H1 (cell line): ENCODE measurements around the gene GRID1. TPM values are rescaled to one million over a fixed set of nuclear protein-coding genes. Genes with fewer than 3 reads are reported as not detected.
A peak's percentile ranks its signal among the peaks of the same experiment; 100 is the strongest.

Source experiments
- CTCF ChIA-PET: fragments of 300-600 bp; sonication (Branson Sonifier 250); formaldehyde crosslinking; loops from one replicate; lab custom pipeline; 2021; ENCODE audit not compliant: partially characterized antibody; lab: Charles Lee
- POLR2A ChIA-PET: fragments of 300-600 bp; sonication (Branson Sonifier 250); formaldehyde crosslinking; loops from one replicate; lab custom pipeline; 2021; ENCODE audit warnings: inconsistent platforms; ENCODE audit not compliant: partially characterized antibody; lab: Charles Lee
- DNase-seq, 2 experiments: peaks; one replicate each; pipeline versions ENCODE4 v3.0.0 to v3.0.0-alpha.2; 2010 to 2022; ENCODE audit warnings: low spot score in 2 of 2, low read depth in 1 of 2, mixed read lengths in 1 of 2
- FAIRE-seq: peaks from 2 replicates; lab custom pipeline; 2011; peaks lifted over from hg19 to GRCh38; lab: Jason Lieb, UNC
- H2AFZ ChIP-seq: 2 replicates; pipeline ENCODE4 v1.8.1; 2012; ENCODE audit warnings: low read length, inconsistent platforms
- H2AK5ac ChIP-seq: 2 replicates; pipeline ENCODE4 v1.6.1; 2013; ENCODE audit warnings: low read depth, low read length
- H2BK120ac ChIP-seq: replicated peaks from 2 replicates; pipeline ENCODE3; 2013; ENCODE audit warnings: low read depth, low read length, inconsistent platforms
- H2BK12ac ChIP-seq: 2 replicates; pipeline ENCODE4 v1.6.1; 2013; ENCODE audit warnings: low read depth, low read length
- H2BK15ac ChIP-seq: 2 replicates; pipeline ENCODE4 v1.6.1; 2013; ENCODE audit warnings: low read length
- H2BK20ac ChIP-seq: 2 replicates; pipeline ENCODE4 v1.6.1; 2013; ENCODE audit warnings: low read length
- H2BK5ac ChIP-seq: 2 replicates; pipeline ENCODE4 v1.6.1; 2013; ENCODE audit warnings: low read depth, low read length
- H3K14ac ChIP-seq: 2 replicates; pipeline ENCODE4 v1.6.1; 2013; ENCODE audit warnings: inconsistent platforms; ENCODE audit not compliant: insufficient read length
- H3K18ac ChIP-seq: 2 replicates; pipeline ENCODE4 v1.6.1; 2013; ENCODE audit warnings: low read length; ENCODE audit errors: extremely low read depth
- H3K23ac ChIP-seq: 2 replicates; pipeline ENCODE4 v1.6.1; 2013; ENCODE audit warnings: inconsistent platforms; ENCODE audit not compliant: insufficient read length
- H3K23me2 ChIP-seq: 2 replicates; pipeline ENCODE4 v1.6.1; 2013; ENCODE audit warnings: low read depth, low read length
- H3K27ac ChIP-seq: 2 replicates; pipeline ENCODE4 v1.6.1; 2011; ENCODE audit warnings: low read depth, low read length, inconsistent platforms
- H3K27me3 ChIP-seq, 4 experiments: replicated peaks in 1 of 4; 1 replicate in 1 of 4; 2 replicates in 3 of 4; pipeline versions ENCODE4 v1.6.1 to v1.8.1; 2011 to 2013; ENCODE audit warnings: low read length in 3 of 4, mild to moderate bottlenecking in 3 of 4, inconsistent platforms in 2 of 4, mixed read lengths in 2 of 4, moderate library complexity in 1 of 4; ENCODE audit not compliant: control insufficient read depth in 3 of 4, insufficient read depth in 3 of 4; ENCODE audit errors: extremely low read depth in 1 of 4
- H3K36me3 ChIP-seq, 4 experiments: 2 replicates each; pipeline versions ENCODE4 v1.6.1 to v1.8.1; 2011 to 2013; ENCODE audit warnings: mild to moderate bottlenecking in 4 of 4, low read length in 3 of 4, moderate library complexity in 2 of 4, control low read depth in 1 of 4, inconsistent platforms in 1 of 4; ENCODE audit not compliant: insufficient read depth in 4 of 4, control insufficient read depth in 2 of 4
- H3K4ac ChIP-seq: replicated peaks from 2 replicates; pipeline ENCODE3; 2013; ENCODE audit warnings: low read length, low read depth, mixed read lengths, inconsistent platforms; ENCODE audit not compliant: insufficient read length
- H3K4me1 ChIP-seq, 4 experiments: replicated peaks in 1 of 4; 1 replicate in 1 of 4; 2 replicates in 3 of 4; pipeline versions ENCODE4 v1.6.1 to v1.8.1; 2011 to 2013; ENCODE audit warnings: low read length in 3 of 4, inconsistent platforms in 2 of 4, mixed read lengths in 1 of 4; ENCODE audit not compliant: insufficient read depth in 4 of 4, control insufficient read depth in 3 of 4
- H3K4me2 ChIP-seq, 2 experiments: 2 replicates each; pipeline versions ENCODE4 v1.6.1 to v1.8.1; 2011 to 2013; ENCODE audit warnings: low read depth in 2 of 2, low read length in 2 of 2, control low read depth in 1 of 2, inconsistent platforms in 1 of 2, mild to moderate bottlenecking in 1 of 2; ENCODE audit not compliant: insufficient read depth in 1 of 2
- H3K4me3 ChIP-seq, 4 experiments: fragments of 200-600, 300-600 bp in 1 of 4; sonication (generic), shearing (Covaris generic), sonication (Bioruptor Twin) in 1 of 4; 2 replicates each; pipeline versions ENCODE4 v1.5.1 to v1.8.1; 2011 to 2016; ENCODE audit warnings: low read length in 4 of 4, low read depth in 3 of 4, control low read depth in 2 of 4, inconsistent platforms in 2 of 4, mild to moderate bottlenecking in 2 of 4, mixed read lengths in 1 of 4, moderate library complexity in 1 of 4; ENCODE audit not compliant: insufficient read depth in 2 of 4; ENCODE audit errors: extremely low read depth in 1 of 4
- H3K56ac ChIP-seq: replicated peaks from 2 replicates; pipeline ENCODE3; 2013; ENCODE audit warnings: low read depth, mild to moderate bottlenecking, mixed read lengths, low read length, inconsistent platforms; ENCODE audit not compliant: insufficient read length
- H3K79me1 ChIP-seq: 2 replicates; pipeline ENCODE4 v1.6.1; 2013; ENCODE audit warnings: low read depth, low read length, control low read depth
- H3K79me2 ChIP-seq, 2 experiments: 2 replicates each; pipeline versions ENCODE4 v1.6.1 to v1.8.1; 2012 to 2013; ENCODE audit warnings: low read length in 2 of 2, mild to moderate bottlenecking in 2 of 2, inconsistent platforms in 1 of 2; ENCODE audit not compliant: insufficient read depth in 2 of 2, control insufficient read depth in 1 of 2
- H3K9ac ChIP-seq, 4 experiments: replicated peaks in 1 of 4; 1 replicate in 1 of 4; 2 replicates in 3 of 4; pipeline versions ENCODE4 v1.6.1 to v1.8.1; 2011 to 2013; ENCODE audit warnings: low read depth in 3 of 4, low read length in 3 of 4, control low read depth in 2 of 4, mild to moderate bottlenecking in 2 of 4, moderate library complexity in 2 of 4, inconsistent platforms in 1 of 4; ENCODE audit errors: extremely low read depth in 1 of 4
- H3K9me3 ChIP-seq, 2 experiments: 2 replicates each; pipeline versions ENCODE4 v1.6.1 to v1.8.1; 2012 to 2013; ENCODE audit warnings: mild to moderate bottlenecking in 2 of 2, moderate library complexity in 2 of 2, control low read depth in 1 of 2, inconsistent platforms in 1 of 2, low read depth in 1 of 2, low read length in 1 of 2, mixed read lengths in 1 of 2; ENCODE audit not compliant: insufficient read depth in 2 of 2
- H4K20me1 ChIP-seq, 2 experiments: replicated peaks in 1 of 2; 2 replicates each; pipeline versions ENCODE3 to v1.8.1; 2011 to 2013; ENCODE audit warnings: inconsistent platforms in 2 of 2, low read length in 2 of 2, mild to moderate bottlenecking in 1 of 2; ENCODE audit not compliant: insufficient read depth in 2 of 2, control insufficient read depth in 1 of 2
- H4K5ac ChIP-seq: 2 replicates; pipeline ENCODE4 v1.6.1; 2013; ENCODE audit warnings: low read length, low read depth, mixed read lengths, inconsistent platforms; ENCODE audit not compliant: insufficient read length
- H4K8ac ChIP-seq: 2 replicates; pipeline ENCODE4 v1.8.0; 2013; ENCODE audit warnings: mild to moderate bottlenecking, moderate library complexity, low read length, inconsistent platforms; ENCODE audit not compliant: insufficient read depth; ENCODE audit errors: extremely low read depth
- H4K91ac ChIP-seq: replicated peaks from 2 replicates; pipeline ENCODE3; 2013; ENCODE audit warnings: low read length, mixed read lengths, inconsistent platforms; ENCODE audit not compliant: insufficient read length
- EGR1 ChIP-seq: IDR thresholded peaks from 2 replicates; pipeline ENCODE4 v1.6.1; 2011; ENCODE audit warnings: low read depth, low read length, borderline replicate concordance
- FOSL1 ChIP-seq: IDR thresholded peaks from 2 replicates; pipeline ENCODE4 v1.6.1; 2011; ENCODE audit warnings: mild to moderate bottlenecking, low read depth, low read length, moderate library complexity; ENCODE audit not compliant: insufficient read depth
- RFX5 ChIP-seq: IDR thresholded peaks from 2 replicates; pipeline ENCODE4 v1.6.1; 2011; ENCODE audit warnings: low read depth, low read length, improper control_type of control experiment, borderline replicate concordance
- SRF ChIP-seq: IDR thresholded peaks from 2 replicates; pipeline ENCODE4 v1.6.1; 2011; ENCODE audit warnings: mild to moderate bottlenecking, low read depth, low read length, moderate library complexity
- WGBS, 2 experiments: shearing (Covaris generic) in 1 of 2; methylation state at CpG; one replicate each; pipeline versions ENCODE4 v1.1.6 to v1.1.7; 2013 to 2015; ENCODE audit warnings: low lambda C conversion rate in 2 of 2, mixed read lengths in 2 of 2, inconsistent platforms in 1 of 2, low coverage in 1 of 2, missing lambda C conversion rate in 1 of 2; ENCODE audit not compliant: insufficient replicate concordance in 2 of 2, insufficient coverage in 1 of 2, insufficient read length in 1 of 2; ENCODE audit errors: extremely low coverage in 1 of 2, missing lambda C conversion rate in 1 of 2; 5-methylcytosine and 5-hydroxymethylcytosine counted together
- polyA plus RNA-seq, 7 experiments: library from polyadenylated mRNA; depleted of rRNA in 3 of 7; stranded (reverse) in 5 of 7; unstranded in 2 of 7; fragments of >200 nt in 5 of 7; fragments of 200-250 nt in 2 of 7; gene quantifications; 1 replicate in 5 of 7; 2 replicates in 1 of 7; 4 replicates in 1 of 7; pipeline versions ENCODE4 v1.2.1 to v1.2.3, GENCODE V29; 2011 to 2013; ENCODE audit warnings: missing spikeins in 2 of 7, mixed read lengths in 2 of 7
- total RNA-seq: library from RNA; stranded (reverse); fragmentation: NEBNext Ultra II Directional; extraction: Animal tissue kit (Norgen Biotek cat#: 25700); gene quantifications from 2 replicates; pipeline ENCODE4 v1.2.1, GENCODE V29; 2021

The GRID1 gene
- total and polyA plus RNA-seq, 2 of the 8 experiments (the other 6 are each of a cell fraction or from before 2014, with no cell fraction given), result 0.22 to 0.30 TPM

DNA sequence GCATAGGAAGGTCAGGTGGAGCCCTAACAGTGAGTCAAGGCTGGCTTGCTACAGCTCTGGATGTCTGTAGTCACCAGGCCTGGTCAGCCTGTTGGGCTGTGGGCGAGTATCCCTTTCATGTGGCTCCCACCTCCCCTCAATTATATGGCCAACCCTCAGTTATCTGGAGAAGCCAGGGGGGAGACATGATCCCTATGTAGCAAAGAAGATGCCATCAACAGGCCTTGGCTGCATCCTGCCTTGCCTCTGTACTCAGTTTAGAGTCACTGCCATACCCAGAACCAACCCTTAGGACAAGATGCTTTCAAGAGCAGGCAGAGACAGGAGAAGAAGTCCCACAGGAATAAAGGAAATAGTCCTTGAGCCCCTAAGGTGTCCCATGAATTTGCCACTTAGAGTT, 763.9 kb downstream of the GRID1 start:
- no peak overlapping the region for H3K14ac ChIP-seq
- no peak overlapping the region for H2BK15ac ChIP-seq
- peaks cover 2% of the 10 kb centered on the region; the same call in 1 of the 2 replicates for H3K23me2 ChIP-seq
- DNase-seq, result peak in 1 of 2 experiments; percentile 10
- H2BK20ac ChIP-seq, result no peak overlapping the region
- H2BK120ac ChIP-seq, result no peak overlapping the region
- H3K4ac ChIP-seq, result no peak overlapping the region
- POLR2A ChIA-PET, result no interaction called here
- no peak overlapping the region for H4K91ac ChIP-seq
- H3K27me3 ChIP-seq, result no peaks in the 10 kb centered on the region
- H3K4me2 ChIP-seq, result no peak overlapping the region
- no peaks in the 10 kb centered on the region for H4K20me1 ChIP-seq
- CTCF ChIA-PET, result interaction anchor here (0.6 to 1.4 kb wide), 2 partner anchors 9 to 281 kb away, joined by 3 to 4 read pairs; no protein-coding TSS in a partner anchor
- no peak overlapping the region for H2BK12ac ChIP-seq
- no peaks in the 10 kb centered on the region; a peak in 1 of 4 replicates for H3K9me3 ChIP-seq
- H2BK5ac ChIP-seq, result no peak overlapping the region
- TF ChIP-seq FOSL1 (no peak), SRF (no peak), RFX5 (no peak), EGR1 (no peak)
- TF ChIP-seq, all 59 proteins: peak for 0
- FAIRE-seq, result no peak
- no peak overlapping the region for H3K4me3 ChIP-seq
- no peak overlapping the region for H3K27ac ChIP-seq
- H3K18ac ChIP-seq, result no peak overlapping the region
- 100% methylated on average over 1 of the region's 1 CpG; no CpG with 5 or more reads in 1 of the 2 experiments for WGBS, 2 experiments
- no peaks in the 10 kb centered on the region for H3K36me3 ChIP-seq
- H4K8ac ChIP-seq, result no peak overlapping the region
- H3K79me2 ChIP-seq, result no peaks in the 10 kb centered on the region
- H3K4me1 ChIP-seq, result no peaks in the 10 kb centered on the region
- H4K5ac ChIP-seq, result no peak overlapping the region
- no peak overlapping the region for H3K23ac ChIP-seq
- H2AK5ac ChIP-seq, result no peak overlapping the region
- no peak overlapping the region for H2AFZ ChIP-seq
- H3K9ac ChIP-seq, result no peak overlapping the region
- no peak overlapping the region for H3K56ac ChIP-seq
- no peaks in the 10 kb centered on the region for H3K79me1 ChIP-seq
